ENCODE results near the gene SHQ1. TPM values are rescaled to one million over a fixed set of nuclear protein-coding genes. Genes with fewer than 3 reads are reported as not detected.

SHQ1 gene
- total and polyA plus RNA-seq, 2 donors (not counting 3 experiments of a cell fraction or from before 2014, with no cell fraction given) = 7.3 to 20.6 TPM

GRCh38 chr3:72700106-72700505, 148.1 kb downstream of the SHQ1 start:
- ChIA-PET CTCF (interaction anchor here (1.2 kb wide), 1 partner anchor 24 kb away, joined by 3 read pairs; no protein-coding TSS in a partner anchor), POLR2A (no interaction called here)
- H4K20me1 ChIP-seq (replicated peaks; ENCODE audit: control insufficient read depth, extremely low read depth, insufficient read depth, low read length) = no peaks in the 10 kb centered on the region
- no peak overlapping the region for H3K9ac ChIP-seq (replicated peaks; ENCODE audit: extremely low read depth, insufficient read depth, low read length)
- H3K9me3 ChIP-seq (replicated peaks; ENCODE audit: control insufficient read depth, insufficient read depth, low read length) = no peaks in the 10 kb centered on the region
- intact Hi-C loops (cut with micrococcal nuclease) = no loop called here
- dilution Hi-C loops (cut with MboI; ENCODE audit: extremely low pct_ligation_motif_present, low sequenced_read_pairs) = no loop called here
- FAIRE-seq (no peak), DNase-seq (ENCODE audit: low read depth, low spot score) (no peak)
- no peak overlapping the region for H3K4me3 ChIP-seq (replicated peaks in 1 of 3; ENCODE audit: insufficient read depth in 1 of 3, low read depth in 1 of 3, low read length in 3 of 3)
- H3K27me3 ChIP-seq (ENCODE audit: control insufficient read depth in 2 of 2, insufficient read depth in 2 of 2, low read length in 2 of 2) = peaks cover 0 to 2% of the 10 kb centered on the region in 2 experiments
- TF ChIP-seq MAX (IDR thresholded peaks at IDR 0.05; ENCODE audit: insufficient read depth, insufficient read length) = no peak
- no peak for TF ChIP-seq POLR2A (IDR thresholded peaks at IDR 0.05; ENCODE audit: low read depth, low read length)
- TF ChIP-seq GATA2 (IDR thresholded peaks at IDR 0.05; ENCODE audit: insufficient read depth, insufficient read length, low read depth, low read length) = no peak
- TF ChIP-seq CTCF (IDR thresholded peaks at IDR 0.05; ENCODE audit: extremely low read depth in 1 of 2, insufficient read depth in 1 of 2, low read depth in 1 of 2, low read length in 2 of 2) = no peak
- no peak for TF ChIP-seq JUN (IDR thresholded peaks at IDR 0.05; ENCODE audit: borderline replicate concordance, insufficient read depth, insufficient read length, low read depth)
- TF ChIP-seq POLR2AphosphoS5 (IDR thresholded peaks at IDR 0.05; ENCODE audit: insufficient read depth, low read depth, low read length) = no peak
- TF ChIP-seq EZH2 (IDR thresholded peaks at IDR 0.05; ENCODE audit: borderline replicate concordance, low read depth, low read length, severe bottlenecking) = no peak
- TF ChIP-seq FOS (IDR thresholded peaks at IDR 0.05; ENCODE audit: borderline replicate concordance, insufficient read depth, low read length) = no peak
- TF ChIP-seq MYC (IDR thresholded peaks at IDR 0.05; ENCODE audit: low read depth, low read length) = no peak
- H2AFZ ChIP-seq (ENCODE audit: low read depth, low read length) = no peak overlapping the region
- H3K27ac ChIP-seq (ENCODE audit: insufficient read depth, low read depth, low read length) = no peak overlapping the region
- no peaks in the 10 kb centered on the region for H3K79me2 ChIP-seq (ENCODE audit: control insufficient read depth, insufficient read depth, low read length)
- H3K9me1 ChIP-seq (replicated peaks; ENCODE audit: control insufficient read depth, extremely low read depth, insufficient read depth, low read length) = no peaks in the 10 kb centered on the region
- H3K36me3 ChIP-seq (ENCODE audit: control insufficient read depth in 2 of 2, extremely low read depth in 1 of 2, insufficient read depth in 2 of 2, low read length in 2 of 2) = no peaks in the 10 kb centered on the region
- H3K4me1 ChIP-seq (ENCODE audit: control insufficient read depth, extremely low read depth, insufficient read depth, low read length) = peaks cover 3% of the 10 kb centered on the region
- no TSS peak for BruUV-seq (replicated peaks)
- H3K4me2 ChIP-seq (ENCODE audit: insufficient read depth, low read length) = no peak overlapping the region

All from endothelial cell of umbilical vein (primary cell).